ENCODE results near the gene PIEZO2. TPM values are rescaled to one million over a fixed set of nuclear protein-coding genes. Genes with fewer than 3 reads are reported as not detected.

The PIEZO2 gene
- total and polyA plus RNA-seq, 2 of the 8 experiments (the other 6 are each of a cell fraction or from before 2014, with no cell fraction given): 4.7 to 16.5 TPM

DNA sequence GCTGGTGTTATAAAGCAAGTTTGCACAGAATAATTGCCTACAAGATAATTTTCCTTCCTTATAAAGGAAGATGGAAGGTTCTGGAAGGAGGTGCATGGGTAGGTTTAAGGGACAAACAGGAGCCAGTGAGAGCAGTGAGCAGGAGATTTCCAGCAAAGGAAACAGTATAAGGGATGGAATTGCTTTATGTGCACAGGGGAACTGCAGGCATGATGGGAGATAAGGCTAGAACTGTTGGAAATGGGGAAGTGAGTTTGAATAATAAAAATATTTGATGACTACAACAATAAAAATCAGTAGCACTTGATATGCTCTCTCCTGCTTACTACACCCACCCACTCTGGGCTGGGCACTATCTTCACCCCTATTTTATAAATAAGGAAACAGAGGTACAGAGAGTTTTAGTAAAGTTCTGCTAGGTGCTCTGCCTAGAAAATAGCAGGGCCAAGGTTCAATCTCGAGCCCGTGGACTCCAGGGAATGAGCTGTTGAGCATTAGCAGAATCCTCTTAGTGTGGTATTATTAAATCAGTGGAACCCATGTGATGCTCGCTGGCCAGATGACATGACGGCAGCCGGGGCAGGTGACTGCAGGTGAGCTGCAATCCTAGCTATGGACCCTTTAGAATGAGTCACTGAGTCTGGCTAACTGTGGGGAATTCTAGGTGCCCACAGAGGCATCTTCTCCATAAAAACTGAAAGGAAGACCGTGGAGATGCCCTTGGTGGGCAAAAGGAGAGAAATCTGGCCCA lies 302.5 kb downstream of the PIEZO2 start (continued):
- TF ChIP-seq, protein P1, sequence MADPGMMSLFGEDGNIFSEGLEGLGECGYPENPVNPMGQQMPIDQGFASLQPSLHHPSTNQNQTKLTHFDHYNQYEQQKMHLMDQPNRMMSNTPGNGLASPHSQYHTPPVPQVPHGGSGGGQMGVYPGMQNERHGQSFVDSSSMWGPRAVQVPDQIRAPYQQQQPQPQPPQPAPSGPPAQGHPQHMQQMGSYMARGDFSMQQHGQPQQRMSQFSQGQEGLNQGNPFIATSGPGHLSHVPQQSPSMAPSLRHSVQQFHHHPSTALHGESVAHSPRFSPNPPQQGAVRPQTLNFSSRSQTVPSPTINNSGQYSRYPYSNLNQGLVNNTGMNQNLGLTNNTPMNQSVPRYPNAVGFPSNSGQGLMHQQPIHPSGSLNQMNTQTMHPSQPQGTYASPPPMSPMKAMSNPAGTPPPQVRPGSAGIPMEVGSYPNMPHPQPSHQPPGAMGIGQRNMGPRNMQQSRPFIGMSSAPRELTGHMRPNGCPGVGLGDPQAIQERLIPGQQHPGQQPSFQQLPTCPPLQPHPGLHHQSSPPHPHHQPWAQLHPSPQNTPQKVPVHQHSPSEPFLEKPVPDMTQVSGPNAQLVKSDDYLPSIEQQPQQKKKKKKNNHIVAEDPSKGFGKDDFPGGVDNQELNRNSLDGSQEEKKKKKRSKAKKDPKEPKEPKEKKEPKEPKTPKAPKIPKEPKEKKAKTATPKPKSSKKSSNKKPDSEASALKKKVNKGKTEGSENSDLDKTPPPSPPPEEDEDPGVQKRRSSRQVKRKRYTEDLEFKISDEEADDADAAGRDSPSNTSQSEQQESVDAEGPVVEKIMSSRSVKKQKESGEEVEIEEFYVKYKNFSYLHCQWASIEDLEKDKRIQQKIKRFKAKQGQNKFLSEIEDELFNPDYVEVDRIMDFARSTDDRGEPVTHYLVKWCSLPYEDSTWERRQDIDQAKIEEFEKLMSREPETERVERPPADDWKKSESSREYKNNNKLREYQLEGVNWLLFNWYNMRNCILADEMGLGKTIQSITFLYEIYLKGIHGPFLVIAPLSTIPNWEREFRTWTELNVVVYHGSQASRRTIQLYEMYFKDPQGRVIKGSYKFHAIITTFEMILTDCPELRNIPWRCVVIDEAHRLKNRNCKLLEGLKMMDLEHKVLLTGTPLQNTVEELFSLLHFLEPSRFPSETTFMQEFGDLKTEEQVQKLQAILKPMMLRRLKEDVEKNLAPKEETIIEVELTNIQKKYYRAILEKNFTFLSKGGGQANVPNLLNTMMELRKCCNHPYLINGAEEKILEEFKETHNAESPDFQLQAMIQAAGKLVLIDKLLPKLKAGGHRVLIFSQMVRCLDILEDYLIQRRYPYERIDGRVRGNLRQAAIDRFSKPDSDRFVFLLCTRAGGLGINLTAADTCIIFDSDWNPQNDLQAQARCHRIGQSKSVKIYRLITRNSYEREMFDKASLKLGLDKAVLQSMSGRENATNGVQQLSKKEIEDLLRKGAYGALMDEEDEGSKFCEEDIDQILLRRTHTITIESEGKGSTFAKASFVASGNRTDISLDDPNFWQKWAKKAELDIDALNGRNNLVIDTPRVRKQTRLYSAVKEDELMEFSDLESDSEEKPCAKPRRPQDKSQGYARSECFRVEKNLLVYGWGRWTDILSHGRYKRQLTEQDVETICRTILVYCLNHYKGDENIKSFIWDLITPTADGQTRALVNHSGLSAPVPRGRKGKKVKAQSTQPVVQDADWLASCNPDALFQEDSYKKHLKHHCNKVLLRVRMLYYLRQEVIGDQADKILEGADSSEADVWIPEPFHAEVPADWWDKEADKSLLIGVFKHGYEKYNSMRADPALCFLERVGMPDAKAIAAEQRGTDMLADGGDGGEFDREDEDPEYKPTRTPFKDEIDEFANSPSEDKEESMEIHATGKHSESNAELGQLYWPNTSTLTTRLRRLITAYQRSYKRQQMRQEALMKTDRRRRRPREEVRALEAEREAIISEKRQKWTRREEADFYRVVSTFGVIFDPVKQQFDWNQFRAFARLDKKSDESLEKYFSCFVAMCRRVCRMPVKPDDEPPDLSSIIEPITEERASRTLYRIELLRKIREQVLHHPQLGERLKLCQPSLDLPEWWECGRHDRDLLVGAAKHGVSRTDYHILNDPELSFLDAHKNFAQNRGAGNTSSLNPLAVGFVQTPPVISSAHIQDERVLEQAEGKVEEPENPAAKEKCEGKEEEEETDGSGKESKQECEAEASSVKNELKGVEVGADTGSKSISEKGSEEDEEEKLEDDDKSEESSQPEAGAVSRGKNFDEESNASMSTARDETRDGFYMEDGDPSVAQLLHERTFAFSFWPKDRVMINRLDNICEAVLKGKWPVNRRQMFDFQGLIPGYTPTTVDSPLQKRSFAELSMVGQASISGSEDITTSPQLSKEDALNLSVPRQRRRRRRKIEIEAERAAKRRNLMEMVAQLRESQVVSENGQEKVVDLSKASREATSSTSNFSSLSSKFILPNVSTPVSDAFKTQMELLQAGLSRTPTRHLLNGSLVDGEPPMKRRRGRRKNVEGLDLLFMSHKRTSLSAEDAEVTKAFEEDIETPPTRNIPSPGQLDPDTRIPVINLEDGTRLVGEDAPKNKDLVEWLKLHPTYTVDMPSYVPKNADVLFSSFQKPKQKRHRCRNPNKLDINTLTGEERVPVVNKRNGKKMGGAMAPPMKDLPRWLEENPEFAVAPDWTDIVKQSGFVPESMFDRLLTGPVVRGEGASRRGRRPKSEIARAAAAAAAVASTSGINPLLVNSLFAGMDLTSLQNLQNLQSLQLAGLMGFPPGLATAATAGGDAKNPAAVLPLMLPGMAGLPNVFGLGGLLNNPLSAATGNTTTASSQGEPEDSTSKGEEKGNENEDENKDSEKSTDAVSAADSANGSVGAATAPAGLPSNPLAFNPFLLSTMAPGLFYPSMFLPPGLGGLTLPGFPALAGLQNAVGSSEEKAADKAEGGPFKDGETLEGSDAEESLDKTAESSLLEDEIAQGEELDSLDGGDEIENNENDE (IDR thresholded peaks at IDR 0.05; ENCODE audit: insufficient replicate concordance, low read length): no peak
- TF ChIP-seq BCL11A (IDR thresholded peaks at IDR 0.05; ENCODE audit: low read depth in 2 of 2, low read length in 2 of 2) (no peak), NANOG (IDR thresholded peaks at IDR 0.05; ENCODE audit: insufficient read depth, low read depth, low read length, poor library complexity, severe bottlenecking) (no peak), FOSL1 (IDR thresholded peaks at IDR 0.05; ENCODE audit: insufficient read depth, low read depth, low read length) (no peak), RXRA (IDR thresholded peaks at IDR 0.05; ENCODE audit: insufficient read depth, low read depth, low read length) (no peak), ZNF274 (IDR thresholded peaks at IDR 0.05; ENCODE audit: borderline replicate concordance, extremely low read depth, low read length) (no peak)
